Neuronal stem cell (in vitro differentiated cells): ENCODE data around the gene ZMYM4.

Experiments used
- DNase-seq: peaks from one replicate; pipeline ENCODE4 v3.0.0-alpha.2; 2013; ENCODE audit warnings: low spot score
- H2AFZ ChIP-seq: one replicate; pipeline ENCODE4 v1.6.1; 2013; ENCODE audit warnings: mild to moderate bottlenecking, low read length, inconsistent platforms
- H2AK5ac ChIP-seq: 2 replicates; pipeline ENCODE4 v1.6.1; 2013; ENCODE audit warnings: low read depth, mild to moderate bottlenecking, inconsistent platforms, low read length, moderate library complexity, mixed read lengths
- H2BK120ac ChIP-seq: 2 replicates; pipeline ENCODE4 v1.6.1; 2013; ENCODE audit warnings: low read depth, mild to moderate bottlenecking, inconsistent platforms, low read length, moderate library complexity, mixed read lengths
- H2BK12ac ChIP-seq: one replicate; pipeline ENCODE4 v1.6.1; 2013; ENCODE audit warnings: low read length, inconsistent platforms
- H2BK15ac ChIP-seq: 2 replicates; pipeline ENCODE4 v1.6.1; 2013; ENCODE audit warnings: mild to moderate bottlenecking, low read length, inconsistent platforms, mixed read lengths
- H2BK5ac ChIP-seq: one replicate; pipeline ENCODE4 v1.6.1; 2013; ENCODE audit warnings: inconsistent platforms, mild to moderate bottlenecking, low read length, moderate library complexity
- H3K14ac ChIP-seq: one replicate; pipeline ENCODE4 v1.6.1; 2013; ENCODE audit warnings: low read length, inconsistent platforms
- H3K18ac ChIP-seq: 2 replicates; pipeline ENCODE4 v1.6.1; 2013; ENCODE audit warnings: low read length, inconsistent platforms
- H3K23ac ChIP-seq: 2 replicates; pipeline ENCODE4 v1.6.1; 2013; ENCODE audit warnings: low read depth, mild to moderate bottlenecking, mixed read lengths, low read length, inconsistent platforms; ENCODE audit not compliant: poor library complexity
- H3K27ac ChIP-seq: replicated peaks from 3 replicates; pipeline ENCODE4 v1.5.1; 2013; ENCODE audit warnings: low read length, inconsistent platforms
- H3K27me3 ChIP-seq, 3 experiments: 2 replicates each; pipeline ENCODE4 v1.6.1; 2013; ENCODE audit warnings: low read length in 3 of 3, mild to moderate bottlenecking in 2 of 3, inconsistent platforms in 1 of 3, low read depth in 1 of 3, mixed read lengths in 1 of 3, moderate library complexity in 1 of 3; ENCODE audit not compliant: control insufficient read depth in 3 of 3, insufficient read depth in 3 of 3
- H3K36me3 ChIP-seq, 2 donors: replicated peaks in 1 of 2; 2 replicates each; pipeline ENCODE4 v1.6.1; 2013; ENCODE audit warnings: low read length in 2 of 2; ENCODE audit not compliant: control insufficient read depth in 2 of 2, insufficient read depth in 2 of 2
- H3K4ac ChIP-seq: 2 replicates; pipeline ENCODE4 v1.6.1; 2013; ENCODE audit warnings: inconsistent platforms, mild to moderate bottlenecking, low read length, moderate library complexity
- H3K4me1 ChIP-seq, 2 donors: 1 replicate in 1 of 2; 2 replicates in 1 of 2; pipeline ENCODE4 v1.6.1; 2013; ENCODE audit warnings: low read length in 2 of 2, low read depth in 1 of 2; ENCODE audit not compliant: control insufficient read depth in 2 of 2, insufficient read depth in 1 of 2
- H3K4me2 ChIP-seq: one replicate; pipeline ENCODE4 v1.6.1; 2013; ENCODE audit warnings: mild to moderate bottlenecking, low read length, inconsistent platforms; ENCODE audit not compliant: insufficient read depth, poor library complexity, severe bottlenecking
- H3K4me3 ChIP-seq, 2 donors: 2 replicates each; pipeline ENCODE4 v1.5.1; 2013; ENCODE audit warnings: low read length in 2 of 2, mild to moderate bottlenecking in 2 of 2, inconsistent platforms in 1 of 2, moderate library complexity in 1 of 2
- H3K79me1 ChIP-seq: one replicate; pipeline ENCODE4 v1.6.1; 2013; ENCODE audit warnings: low read depth, mild to moderate bottlenecking, inconsistent platforms, low read length, moderate library complexity
- H3K9ac ChIP-seq: one replicate; pipeline ENCODE4 v1.6.1; 2013; ENCODE audit warnings: mild to moderate bottlenecking, low read depth, low read length, inconsistent platforms; ENCODE audit not compliant: poor library complexity
- H3K9me3 ChIP-seq, 2 donors: replicated peaks in 1 of 2; 2 replicates each; pipeline versions ENCODE3 to v1.6.1; 2013; ENCODE audit warnings: low read length in 2 of 2, mild to moderate bottlenecking in 2 of 2, inconsistent platforms in 1 of 2, low read depth in 1 of 2, mixed read lengths in 1 of 2, moderate library complexity in 1 of 2; ENCODE audit not compliant: control insufficient read depth in 2 of 2, insufficient read depth in 1 of 2
- H4K8ac ChIP-seq: one replicate; pipeline ENCODE4 v1.6.1; 2013; ENCODE audit warnings: low read depth, mild to moderate bottlenecking, inconsistent platforms, low read length, moderate library complexity
- H4K91ac ChIP-seq: one replicate; pipeline ENCODE4 v1.6.1; 2013; ENCODE audit warnings: low read length, low read depth, mild to moderate bottlenecking, inconsistent platforms; ENCODE audit not compliant: poor library complexity
- WGBS, 2 donors: extraction: QIAGEN DNeasy Blood & Tissue Kit; methylation state at CpG; one replicate each; pipeline ENCODE4 v1.1.7; 2013; ENCODE audit warnings: missing lambda C conversion rate in 2 of 2, mixed read lengths in 1 of 2; ENCODE audit not compliant: insufficient read length in 2 of 2, insufficient replicate concordance in 1 of 2; ENCODE audit errors: extremely low coverage in 2 of 2; 5-methylcytosine and 5-hydroxymethylcytosine counted together

Gene ZMYM4

DNA sequence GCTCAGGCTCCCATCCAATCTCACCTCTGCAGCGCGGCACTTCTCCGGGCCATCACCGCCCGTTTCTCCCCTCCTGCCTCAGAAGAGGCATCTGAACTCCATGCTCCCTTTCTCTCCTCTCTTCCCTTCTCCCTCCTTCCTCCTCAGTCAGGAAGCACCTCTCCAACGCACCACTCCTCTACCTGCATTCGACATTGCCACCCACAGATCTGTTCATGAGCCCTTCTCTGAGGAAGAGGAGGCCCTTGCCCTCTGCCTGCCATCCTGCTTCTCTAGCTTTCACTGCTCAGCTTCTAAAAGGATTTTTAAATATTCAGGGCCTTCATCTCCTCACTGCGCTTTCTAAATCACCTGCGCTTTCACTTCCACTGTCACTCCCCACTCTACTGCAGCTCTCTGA, 168.7 kb downstream of the ZMYM4 start:
- DNase-seq = no peak
- no peak overlapping the region for H2AK5ac ChIP-seq
- no peak overlapping the region for H2AFZ ChIP-seq
- no peak overlapping the region for H4K8ac ChIP-seq
- no peak overlapping the region for H3K14ac ChIP-seq
- H2BK5ac ChIP-seq = no peak overlapping the region
- H2BK15ac ChIP-seq = no peak overlapping the region
- no peaks in the 10 kb centered on the region for H3K4me1 ChIP-seq
- no peak overlapping the region for H2BK12ac ChIP-seq
- no peak overlapping the region for H3K4me3 ChIP-seq
- no peak overlapping the region for H3K9ac ChIP-seq
- H3K27me3 ChIP-seq = no peaks in the 10 kb centered on the region
- no peak overlapping the region for H3K4me2 ChIP-seq
- H3K18ac ChIP-seq = no peak overlapping the region
- H3K79me1 ChIP-seq = peaks cover 2% of the 10 kb centered on the region
- no peak overlapping the region for H3K27ac ChIP-seq
- H3K4ac ChIP-seq = no peak overlapping the region
- H3K9me3 ChIP-seq = no peaks in the 10 kb centered on the region
- no CpG with 5 or more reads among the region's 9 CpGs for WGBS, 2 donors
- no peak overlapping the region for H3K23ac ChIP-seq
- H2BK120ac ChIP-seq = no peak overlapping the region
- no peak overlapping the region for H4K91ac ChIP-seq
- peaks cover 42 to 94% of the 10 kb centered on the region in 2 donors for H3K36me3 ChIP-seq

DNA sequence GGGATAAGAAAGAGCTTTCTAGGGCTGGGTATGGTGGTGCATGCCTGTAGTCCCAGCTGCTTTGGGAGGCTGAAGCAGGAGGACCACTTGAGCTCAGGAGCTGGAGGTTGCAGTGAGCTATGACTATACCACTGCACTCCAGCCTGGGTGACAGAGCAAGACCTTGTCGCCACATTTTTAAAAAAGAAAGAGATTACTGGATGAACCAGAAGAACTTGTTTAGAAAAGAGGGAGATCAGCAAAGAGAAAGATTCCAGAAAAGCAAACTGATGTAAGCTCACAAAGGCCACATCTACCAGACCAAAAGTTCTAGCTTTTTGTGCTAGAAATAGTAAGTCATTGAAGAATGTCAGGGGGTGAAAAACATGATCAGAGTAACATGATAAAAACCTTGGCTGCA, 171.1 kb downstream of the ZMYM4 start:
- H3K18ac ChIP-seq = no peak overlapping the region
- H2BK5ac ChIP-seq = no peak overlapping the region
- H3K4me2 ChIP-seq = no peak overlapping the region
- no peak overlapping the region for H2BK120ac ChIP-seq
- H3K27me3 ChIP-seq = no peaks in the 10 kb centered on the region
- H3K9ac ChIP-seq = no peak overlapping the region
- H4K91ac ChIP-seq = no peak overlapping the region
- H3K23ac ChIP-seq = no peak overlapping the region
- peaks cover 39 to 94% of the 10 kb centered on the region in 2 donors for H3K36me3 ChIP-seq
- H4K8ac ChIP-seq = no peak overlapping the region
- no peak overlapping the region for H2AK5ac ChIP-seq
- no CpG with 5 or more reads among the region's 1 CpG for WGBS, 2 donors
- no peak overlapping the region for H3K14ac ChIP-seq
- no peak overlapping the region for H3K4me3 ChIP-seq
- no peaks in the 10 kb centered on the region for H3K4me1 ChIP-seq
- H3K27ac ChIP-seq = no peak overlapping the region
- H3K79me1 ChIP-seq = no peaks in the 10 kb centered on the region
- DNase-seq = no peak
- no peak overlapping the region for H2BK12ac ChIP-seq
- no peaks in the 10 kb centered on the region for H3K9me3 ChIP-seq
- H2AFZ ChIP-seq = no peak overlapping the region
- no peak overlapping the region for H2BK15ac ChIP-seq
- H3K4ac ChIP-seq = no peak overlapping the region

DNA sequence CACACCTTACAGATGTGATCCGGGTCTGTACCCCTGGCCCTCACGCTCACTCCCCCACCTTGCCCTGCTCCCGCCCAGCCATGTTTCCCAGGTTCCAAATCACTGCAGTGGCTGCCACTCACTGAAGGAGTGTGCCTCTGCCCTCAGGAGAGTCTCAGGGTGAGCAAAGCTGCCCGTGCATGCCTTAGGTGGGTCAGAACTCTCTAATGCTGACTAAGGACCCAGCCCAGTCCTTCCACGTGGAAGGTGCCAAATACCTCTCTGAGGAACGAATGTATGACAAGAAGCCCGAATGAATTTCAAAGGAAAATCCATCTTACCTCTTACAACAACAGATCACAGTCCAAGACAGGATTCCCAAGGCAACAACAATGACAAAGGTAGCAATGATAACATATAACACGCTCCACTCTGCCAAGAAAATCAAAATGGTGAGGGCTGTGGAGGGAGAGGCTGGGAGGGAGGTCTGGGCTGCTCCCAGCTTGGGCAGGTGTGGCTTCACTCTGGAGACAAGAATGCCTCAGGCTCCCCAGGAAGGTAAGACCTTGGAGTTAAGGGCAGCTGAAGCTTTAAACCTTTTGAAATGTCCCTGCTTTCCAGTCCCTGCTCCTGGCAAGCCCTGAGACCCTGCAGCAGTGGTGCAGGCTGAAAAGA, 173.5 kb downstream of the ZMYM4 start:
- Histone ChIP-seq H3K36me3 (peaks cover 25 to 94% of the 10 kb centered on the region in 2 donors), H3K4me3 (no peak overlapping the region), H2AK5ac (no peak overlapping the region), H2BK5ac (no peak overlapping the region), H3K27ac (no peak overlapping the region), H2AFZ (no peak overlapping the region), H4K91ac (no peak overlapping the region), H3K14ac (no peak overlapping the region), H3K4me2 (no peak overlapping the region), H2BK120ac (no peak overlapping the region), H3K27me3 (no peaks in the 10 kb centered on the region), H4K8ac (no peak overlapping the region), H3K4ac (no peak overlapping the region), H3K4me1 (no peaks in the 10 kb centered on the region), H3K18ac (no peak overlapping the region), H3K79me1 (no peaks in the 10 kb centered on the region), H3K9me3 (no peaks in the 10 kb centered on the region), H3K23ac (no peak overlapping the region), H2BK12ac (no peak overlapping the region), H2BK15ac (no peak overlapping the region), H3K9ac (no peak overlapping the region)
- no peak for DNase-seq
- no CpG with 5 or more reads among the region's 8 CpGs for WGBS, 2 donors

DNA sequence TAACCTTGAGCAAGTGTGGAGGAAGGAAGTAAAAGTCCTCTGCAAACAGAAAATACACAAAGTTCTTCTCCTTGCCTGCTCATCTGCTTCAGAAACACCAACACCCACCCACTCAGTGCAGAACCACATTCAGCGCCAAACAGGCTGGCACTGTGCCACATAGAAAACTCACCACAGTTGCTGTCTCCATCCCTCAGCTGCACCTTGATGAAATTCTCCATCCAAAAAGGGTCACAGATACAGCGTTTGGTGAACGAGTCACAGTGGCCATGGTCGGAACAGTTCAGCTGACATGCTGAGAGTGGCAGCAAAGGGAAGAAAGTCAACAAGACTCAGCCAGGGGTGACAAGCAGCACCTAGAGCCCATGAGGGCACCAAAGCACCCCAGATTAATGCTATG, 174.2 kb downstream of the ZMYM4 start:
- H3K4me1 ChIP-seq = no peaks in the 10 kb centered on the region
- WGBS, 2 donors = no CpG with 5 or more reads among the region's 4 CpGs
- H3K4ac ChIP-seq = no peak overlapping the region
- no peak overlapping the region for H2BK15ac ChIP-seq
- no peak overlapping the region for H3K27ac ChIP-seq
- H4K91ac ChIP-seq = no peak overlapping the region
- H3K79me1 ChIP-seq = no peaks in the 10 kb centered on the region
- no peak overlapping the region for H3K14ac ChIP-seq
- H3K23ac ChIP-seq = no peak overlapping the region
- no peak overlapping the region for H3K9ac ChIP-seq
- H3K18ac ChIP-seq = no peak overlapping the region
- H2BK5ac ChIP-seq = no peak overlapping the region
- H2BK12ac ChIP-seq = no peak overlapping the region
- no peak overlapping the region for H3K4me2 ChIP-seq
- DNase-seq = no peak
- no peak overlapping the region for H2AK5ac ChIP-seq
- H3K9me3 ChIP-seq = no peaks in the 10 kb centered on the region
- peaks cover 26 to 94% of the 10 kb centered on the region in 2 donors for H3K36me3 ChIP-seq
- H2AFZ ChIP-seq = no peak overlapping the region
- H2BK120ac ChIP-seq = no peak overlapping the region
- H3K27me3 ChIP-seq = no peaks in the 10 kb centered on the region
- H4K8ac ChIP-seq = no peak overlapping the region
- H3K4me3 ChIP-seq = no peak overlapping the region
